ENCODE results near the gene WDR64.

The WDR64 gene

GRCh38 chr1:241838897-241839296 is 186.8 kb downstream of the WDR64 start:
- POLR2A ChIA-PET (ENCODE audit: low non-redundant PET): no interaction called here
- no peak for DNase-seq (ENCODE audit: low spot score)
- no peak for TF ChIP-seq CTCF (conservative IDR thresholded peaks at IDR 0.05; ENCODE audit: low read depth)
- H3K27ac ChIP-seq: no peak overlapping the region
- CTCF ChIA-PET: interaction anchor here (0.6 to 1.1 kb wide), 3 partner anchors 24 to 212 kb away, joined by 3 to 4 read pairs (median 3); no protein-coding TSS in a partner anchor

GRCh38 chr1:241839369-241839979 is 187.4 kb downstream of the WDR64 start:
- no peak for TF ChIP-seq CTCF (conservative IDR thresholded peaks at IDR 0.05; ENCODE audit: low read depth)
- POLR2A ChIA-PET (ENCODE audit: low non-redundant PET): no interaction called here
- CTCF ChIA-PET: interaction anchor here (0.6 kb wide), 2 partner anchors 25 to 1446 kb away, joined by 3 to 4 read pairs; no protein-coding TSS in a partner anchor
- DNase-seq (ENCODE audit: low spot score): no peak
- H3K27ac ChIP-seq: no peak overlapping the region

- no peak for DNase-seq (ENCODE audit: low spot score)
- ChIA-PET CTCF (interaction anchor here (0.6 kb wide), 2 partner anchors 993 to 1445 kb away, joined by 3 to 4 read pairs; no protein-coding TSS in a partner anchor), POLR2A (ENCODE audit: low non-redundant PET) (no interaction called here)
- no peak for TF ChIP-seq CTCF (conservative IDR thresholded peaks at IDR 0.05; ENCODE audit: low read depth)
- no peak overlapping the region for H3K27ac ChIP-seq
These were observed 188.1 kb downstream of the WDR64 start for GRCh38 chr1:241840164-241840563.

GRCh38 chr1:241841691-241842090 is 189.6 kb downstream of the WDR64 start:
- CTCF ChIA-PET: interaction anchor here (0.8 kb wide), 1 partner anchor 232 kb away, joined by 3 read pairs; no protein-coding TSS in a partner anchor
- POLR2A ChIA-PET (ENCODE audit: low non-redundant PET): no interaction called here
- no peak overlapping the region for H3K27ac ChIP-seq
- no peak for DNase-seq (ENCODE audit: low spot score)
- no peak for TF ChIP-seq CTCF (conservative IDR thresholded peaks at IDR 0.05; ENCODE audit: low read depth)

- POLR2A ChIA-PET (ENCODE audit: low non-redundant PET): no interaction called here
- no peak for TF ChIP-seq CTCF (conservative IDR thresholded peaks at IDR 0.05; ENCODE audit: low read depth)
These were observed 190.5 kb downstream of the WDR64 start for GRCh38 chr1:241842565-241842964.

GRCh38 chr1:241844593-241844992 is 192.5 kb downstream of the WDR64 start:
- ChIA-PET POLR2A (ENCODE audit: low non-redundant PET) (no interaction called here), CTCF (interaction anchor here (0.6 kb wide), 1 partner anchor 54 kb away, joined by 11 read pairs; no protein-coding TSS in a partner anchor)
- no peak overlapping the region for H3K27ac ChIP-seq
- DNase-seq (ENCODE audit: low spot score): no peak
- TF ChIP-seq CTCF (conservative IDR thresholded peaks at IDR 0.05; ENCODE audit: low read depth): no peak

More at GRCh38 chr1:241842565-241842964, 190.5 kb downstream of the WDR64 start:
- H3K27ac ChIP-seq: no peak overlapping the region
- no peak for DNase-seq (ENCODE audit: low spot score)
- CTCF ChIA-PET: interaction anchor here (0.6 to 0.8 kb wide), 2 partner anchors 233 to 236 kb away, joined by 3 to 4 read pairs; no protein-coding TSS in a partner anchor

Measured in RWPE1 (cell line).